Panc1 (cell line): ENCODE data around the gene PPIB. TPM values are rescaled to one million over a fixed set of nuclear protein-coding genes. Genes with fewer than 3 reads are reported as not detected.

Source experiments
- ATAC-seq: fragments of 200-7000 bp; cut with Tn5 transposase; 2 replicates; pipeline ENCODE4 v1.9.1; 2020; ENCODE audit warnings: mild to moderate bottlenecking, moderate library complexity
- BruUV-seq: library from RNA; stranded (reverse); fragments of 400-500 nt; replicated peaks from 2 replicates; lab custom pipeline; 2021; lab: Mats Ljungman, UMichigan
- CTCF ChIA-PET: fragments of 300-600 bp; sonication (Branson Sonifier 250); formaldehyde crosslinking; loops from one replicate; lab custom pipeline; 2022; ENCODE audit warnings: antibody characterized with exemption; lab: Charles Lee
- POLR2A ChIA-PET: fragments of 300-600 bp; sonication (Branson Sonifier 250); formaldehyde crosslinking; loops from one replicate; lab custom pipeline; 2022; ENCODE audit warnings: antibody characterized with exemption; lab: Charles Lee
- DNase-seq: peaks from one replicate; pipeline ENCODE4 v3.0.0-alpha.2; 2010; ENCODE audit warnings: low read depth, low spot score
- H3K27ac ChIP-seq: 2 replicates; pipeline ENCODE4 v1.5.1; 2011; ENCODE audit warnings: mild to moderate bottlenecking, low read length, inconsistent platforms
- H3K27me3 ChIP-seq: fragments of 200-500 bp; sonication (Bioruptor generic); 2 replicates; pipeline ENCODE4 v1.6.0; 2014; ENCODE audit warnings: low read length, inconsistent platforms; ENCODE audit not compliant: control insufficient read depth, insufficient read depth
- H3K36me3 ChIP-seq: fragments of 200-500 bp; sonication (Bioruptor generic); 2 replicates; pipeline ENCODE4 v1.5.1; 2014; ENCODE audit warnings: inconsistent platforms, mild to moderate bottlenecking, low read length, moderate library complexity; ENCODE audit not compliant: control insufficient read depth, insufficient read depth
- H3K4me1 ChIP-seq: 2 replicates; pipeline ENCODE4 v1.5.1; 2011; ENCODE audit warnings: inconsistent platforms, mild to moderate bottlenecking, low read length, moderate library complexity; ENCODE audit not compliant: control insufficient read depth, insufficient read depth
- H3K4me3 ChIP-seq, 2 experiments: 2 replicates each; pipeline ENCODE4 v1.5.1; 2011 to 2012; ENCODE audit warnings: low read depth in 2 of 2, low read length in 2 of 2, mild to moderate bottlenecking in 2 of 2, inconsistent platforms in 1 of 2, moderate library complexity in 1 of 2
- H3K9me3 ChIP-seq: fragments of 200-500 bp; sonication (Bioruptor generic); 2 replicates; pipeline ENCODE4 v1.5.1; 2014; ENCODE audit warnings: low read depth, mild to moderate bottlenecking, inconsistent platforms, low read length, moderate library complexity; ENCODE audit not compliant: control insufficient read depth, insufficient read depth
- CTCF ChIP-seq: fragments of 450-650 bp; IDR thresholded peaks from 2 replicates; pipeline ENCODE4 v1.5.1; 2017; ENCODE audit warnings: mild to moderate bottlenecking
- POLR2AphosphoS5 ChIP-seq: IDR thresholded peaks from 2 replicates; pipeline ENCODE4 v1.6.1; 2012; ENCODE audit warnings: mild to moderate bottlenecking, low read depth, low read length, moderate library complexity
- REST ChIP-seq, 2 experiments: IDR thresholded peaks; 2 replicates each; pipeline ENCODE4 v1.6.1; 2011 to 2012; ENCODE audit warnings: low read depth in 2 of 2, control low read depth in 1 of 2, low read length in 1 of 2, mild to moderate bottlenecking in 1 of 2, moderate library complexity in 1 of 2; ENCODE audit not compliant: insufficient read depth in 1 of 2
- SIN3A ChIP-seq: IDR thresholded peaks from 2 replicates; pipeline ENCODE4 v1.6.1; 2012; ENCODE audit warnings: low read depth, mild to moderate bottlenecking, low read length, moderate library complexity, borderline replicate concordance; ENCODE audit not compliant: insufficient read depth
- TCF7L2 ChIP-seq: IDR thresholded peaks from 2 replicates; pipeline ENCODE4 v1.6.1; 2011; ENCODE audit warnings: mild to moderate bottlenecking, low read depth, low read length, inconsistent platforms
- in situ Hi-C: cut with HindIII; loops from 2 replicates; pipeline ENCODE4 v1.10.0; 2016; ENCODE audit warnings: low sequenced_read_pairs, low pct_unique_long_range_greater_than_20kb
- intact Hi-C: fragments of 100-400 bp; cut with micrococcal nuclease; formaldehyde crosslinking; loops from one replicate; pipeline ENCODE4 v1.10.0; 2022; ENCODE audit not compliant: unreplicated experiment
- total RNA-seq: library from RNA; stranded (reverse); gene quantifications from one replicate; pipeline ENCODE4 v1.2.1, GENCODE V29; 2021; ENCODE audit not compliant: unreplicated experiment

The PPIB gene
- total RNA-seq, 1 experiment from 2014 or later: 407 TPM

- in situ Hi-C loops: no loop called here
- TF ChIP-seq POLR2AphosphoS5: no peak
- no peak for TF ChIP-seq CTCF
- no peak for TF ChIP-seq TCF7L2
- no peak for TF ChIP-seq SIN3A
- TF ChIP-seq REST (IDR thresholded peaks at IDR 0.05; ENCODE audit: insufficient read depth in 1 of 2, low read depth in 2 of 2, low read length in 1 of 2): no peak
- peaks cover 16% of the 10 kb centered on the region for H3K36me3 ChIP-seq
These were observed 20.9 kb downstream of the PPIB start for GRCh38 chr15:64141798-64142512.

GRCh38 chr15:64138331-64138941, 24.4 kb downstream of the PPIB start:
- CTCF ChIA-PET: no interaction called here

More at GRCh38 chr15:64141798-64142512, 20.9 kb downstream of the PPIB start:
- no peak for ATAC-seq
- Histone ChIP-seq H3K4me1 (no peaks in the 10 kb centered on the region), H3K4me3 (no peak overlapping the region), H3K27me3 (no peaks in the 10 kb centered on the region), H3K9me3 (no peaks in the 10 kb centered on the region), H3K27ac (no peak overlapping the region)
- BruUV-seq: no TSS peak
- DNase-seq: no peak
- intact Hi-C loops: no loop called here
- ChIA-PET CTCF (no interaction called here), POLR2A (no interaction called here)

More at GRCh38 chr15:64138331-64138941, 24.4 kb downstream of the PPIB start:
- Histone ChIP-seq H3K4me3 (no peak overlapping the region), H3K4me1 (no peaks in the 10 kb centered on the region), H3K36me3 (peaks cover 16% of the 10 kb centered on the region), H3K27ac (no peak overlapping the region), H3K27me3 (no peaks in the 10 kb centered on the region), H3K9me3 (no peaks in the 10 kb centered on the region)
- POLR2A ChIA-PET: no interaction called here
- intact Hi-C loops (no loop called here), in situ Hi-C loops (no loop called here)
- ATAC-seq (no peak), DNase-seq (no peak)
- no TSS peak for BruUV-seq
- TF ChIP-seq REST (IDR thresholded peaks at IDR 0.05; ENCODE audit: insufficient read depth in 1 of 2, low read depth in 2 of 2, low read length in 1 of 2) (no peak), TCF7L2 (no peak), POLR2AphosphoS5 (no peak), SIN3A (no peak)
